Thoracic aorta (tissue), 2 donors: Measurements from ENCODE around the gene ALK. TPM values are rescaled to one million over a fixed set of nuclear protein-coding genes. Genes with fewer than 3 reads are reported as not detected.

Experiments used
- ATAC-seq: fragments of 150-250 bp; one replicate; pipeline ENCODE4 v1.8.0; 2017; ENCODE audit warnings: low read depth; ENCODE audit not compliant: insufficient number of reproducible peaks, low FRiP score
- DNase-seq: peaks from one replicate; pipeline ENCODE4 v3.0.0-alpha.2; 2020; ENCODE audit warnings: low spot score
- H3K27ac ChIP-seq, 2 donors: fragments of 200-600 bp; sonication (generic); 1 replicate in 1 of 2; 2 replicates in 1 of 2; pipeline ENCODE4 v1.5.1; 2016; ENCODE audit warnings: mild to moderate bottlenecking in 2 of 2, moderate library complexity in 2 of 2
- H3K27me3 ChIP-seq: fragments of 200-600 bp; sonication (generic); replicated peaks from 2 replicates; pipeline ENCODE4 v1.6.0; 2016; ENCODE audit warnings: mild to moderate bottlenecking; ENCODE audit not compliant: insufficient read depth
- H3K36me3 ChIP-seq: fragments of 200-600 bp; sonication (generic); one replicate; pipeline ENCODE4 v1.5.1; 2016
- H3K4me1 ChIP-seq, 2 donors: fragments of 200-600 bp; sonication (generic); 1 replicate in 1 of 2; 2 replicates in 1 of 2; pipeline versions ENCODE4 v1.5.1 to v1.6.0; 2016; ENCODE audit warnings: low read depth in 2 of 2, mild to moderate bottlenecking in 1 of 2; ENCODE audit not compliant: control insufficient read depth in 1 of 2
- H3K4me3 ChIP-seq: fragments of 200-600 bp; sonication (generic); 2 replicates; pipeline ENCODE4 v1.5.1; 2016; ENCODE audit warnings: mild to moderate bottlenecking
- H3K9me3 ChIP-seq: fragments of 200-600 bp; sonication (generic); 2 replicates; pipeline ENCODE4 v1.5.1; 2016
- total RNA-seq, 2 donors: library from RNA; depleted of rRNA; stranded (reverse); fragments of >200 nt; gene quantifications; one replicate each; pipeline versions ENCODE4 v1.1.0 to v1.2.3, GENCODE V29; 2016
- TF ChIP-seq, protein P1 (sequence below): fragments of 200-600 bp; sonication (generic); IDR thresholded peaks from one replicate; pipeline ENCODE4 v1.5.1; 2019; ENCODE audit warnings: antibody characterized with exemption

Gene ALK
- total RNA-seq, 2 donors from 2014 or later: 2.0 TPM; not detected in 1

DNA sequence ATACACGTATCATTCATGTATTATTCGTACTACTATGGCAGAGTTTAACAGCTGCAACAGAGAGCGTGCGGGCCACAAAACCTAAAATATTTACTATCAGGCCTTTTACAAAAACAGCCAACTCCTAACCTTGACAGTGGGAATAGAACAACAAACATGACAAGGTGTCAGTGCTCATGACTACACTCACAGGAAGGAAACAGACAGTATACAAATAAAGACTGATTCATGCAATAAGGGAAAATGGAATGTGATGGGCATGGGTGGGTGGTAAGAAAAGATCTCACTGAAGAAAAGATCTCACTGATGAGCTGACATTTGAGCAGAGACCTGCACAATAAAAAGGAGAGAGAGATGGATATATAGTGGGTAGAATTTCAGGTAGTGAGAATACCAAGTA lies 347.8 kb downstream of the ALK start:
- Histone ChIP-seq H3K27ac (no peak overlapping the region), H3K4me1 (no peaks in the 10 kb centered on the region), H3K27me3 (no peaks in the 10 kb centered on the region), H3K4me3 (no peak overlapping the region), H3K36me3 (no peaks in the 10 kb centered on the region), H3K9me3 (no peaks in the 10 kb centered on the region)
- TF ChIP-seq, protein P1, sequence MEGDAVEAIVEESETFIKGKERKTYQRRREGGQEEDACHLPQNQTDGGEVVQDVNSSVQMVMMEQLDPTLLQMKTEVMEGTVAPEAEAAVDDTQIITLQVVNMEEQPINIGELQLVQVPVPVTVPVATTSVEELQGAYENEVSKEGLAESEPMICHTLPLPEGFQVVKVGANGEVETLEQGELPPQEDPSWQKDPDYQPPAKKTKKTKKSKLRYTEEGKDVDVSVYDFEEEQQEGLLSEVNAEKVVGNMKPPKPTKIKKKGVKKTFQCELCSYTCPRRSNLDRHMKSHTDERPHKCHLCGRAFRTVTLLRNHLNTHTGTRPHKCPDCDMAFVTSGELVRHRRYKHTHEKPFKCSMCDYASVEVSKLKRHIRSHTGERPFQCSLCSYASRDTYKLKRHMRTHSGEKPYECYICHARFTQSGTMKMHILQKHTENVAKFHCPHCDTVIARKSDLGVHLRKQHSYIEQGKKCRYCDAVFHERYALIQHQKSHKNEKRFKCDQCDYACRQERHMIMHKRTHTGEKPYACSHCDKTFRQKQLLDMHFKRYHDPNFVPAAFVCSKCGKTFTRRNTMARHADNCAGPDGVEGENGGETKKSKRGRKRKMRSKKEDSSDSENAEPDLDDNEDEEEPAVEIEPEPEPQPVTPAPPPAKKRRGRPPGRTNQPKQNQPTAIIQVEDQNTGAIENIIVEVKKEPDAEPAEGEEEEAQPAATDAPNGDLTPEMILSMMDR: no peak
- ATAC-seq (no peak), DNase-seq (no peak)

DNA sequence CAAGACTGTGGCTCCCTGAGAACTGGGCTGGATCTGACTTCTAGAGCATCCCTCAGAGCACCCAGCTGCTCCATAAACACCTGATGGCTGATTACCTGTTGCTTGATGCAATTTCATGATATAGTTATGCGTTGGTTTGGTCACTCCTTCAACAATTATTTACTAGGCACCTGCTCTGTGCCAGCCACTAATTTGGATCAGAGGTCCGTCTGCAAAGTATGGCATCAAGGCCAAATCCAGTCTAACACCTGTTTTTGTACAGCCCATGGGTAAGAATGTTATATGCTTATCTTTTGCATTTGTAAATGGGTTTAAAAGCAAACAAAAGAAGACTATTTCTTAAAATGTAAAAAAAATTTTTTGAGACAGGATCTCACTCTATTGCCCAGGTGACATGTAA lies 348.2 kb downstream of the ALK start:
- DNase-seq: no peak
- Histone ChIP-seq H3K4me1 (no peaks in the 10 kb centered on the region), H3K27ac (no peak overlapping the region), H3K9me3 (no peaks in the 10 kb centered on the region), H3K4me3 (no peak overlapping the region), H3K36me3 (no peaks in the 10 kb centered on the region), H3K27me3 (no peaks in the 10 kb centered on the region)
- TF ChIP-seq, protein P1: no peak
- no peak for ATAC-seq

DNA sequence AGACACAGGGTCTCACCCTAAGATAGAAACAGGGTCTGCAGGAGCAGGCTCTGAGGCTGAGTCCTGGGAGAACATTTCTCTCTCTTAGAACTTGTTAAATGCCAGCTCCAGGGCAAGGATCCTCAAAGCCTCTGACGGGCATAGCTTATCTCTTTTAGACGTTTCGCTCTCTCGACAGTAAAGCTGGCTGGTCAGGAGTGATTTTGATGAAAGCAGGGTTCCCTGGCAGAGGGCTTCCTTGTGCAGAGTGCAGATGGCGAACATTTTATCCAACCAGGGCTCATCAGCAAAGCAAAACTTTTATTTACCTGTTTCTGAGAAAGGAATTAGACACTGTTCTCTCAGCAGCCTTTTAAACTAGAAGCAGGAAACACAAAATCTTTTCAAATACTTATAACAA lies 350.8 kb downstream of the ALK start:
- no peak for DNase-seq
- H3K36me3 ChIP-seq: no peaks in the 10 kb centered on the region
- TF ChIP-seq, protein P1: no peak
- no peak overlapping the region for H3K27ac ChIP-seq
- H3K4me3 ChIP-seq: no peak overlapping the region
- ATAC-seq: no peak
- no peaks in the 10 kb centered on the region for H3K27me3 ChIP-seq
- no peaks in the 10 kb centered on the region for H3K4me1 ChIP-seq
- no peaks in the 10 kb centered on the region for H3K9me3 ChIP-seq

DNA sequence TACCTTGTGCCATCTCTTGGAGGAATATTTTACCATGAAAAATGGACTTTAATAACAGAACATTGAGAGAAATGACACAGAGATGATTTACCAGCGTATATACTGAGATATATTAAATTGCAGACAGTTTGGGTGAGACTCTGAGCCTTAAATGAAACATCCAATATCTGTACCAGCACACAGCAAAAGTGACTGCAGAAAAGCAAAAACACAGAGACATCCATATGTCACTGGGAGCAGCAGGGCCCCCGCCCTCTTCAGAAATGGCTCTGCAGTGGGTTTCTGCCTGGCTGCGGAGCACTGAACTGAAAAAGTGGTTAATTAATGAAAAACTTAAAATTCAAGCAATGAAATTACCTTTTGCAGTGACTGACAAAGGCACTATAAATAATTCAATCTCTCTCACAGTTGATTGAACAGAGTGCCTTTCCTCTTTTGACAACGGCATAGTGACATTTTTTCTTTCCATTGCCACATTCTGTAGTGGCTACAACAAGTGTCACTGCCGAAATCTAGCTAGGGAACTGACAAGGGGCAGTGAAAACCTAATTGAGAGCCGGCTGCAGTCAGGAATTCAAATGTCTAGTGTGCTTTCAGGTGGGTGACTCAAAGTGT lies 353.4 kb downstream of the ALK start:
- Histone ChIP-seq H3K4me3 (no peak overlapping the region), H3K36me3 (no peaks in the 10 kb centered on the region), H3K27ac (no peak overlapping the region), H3K27me3 (no peaks in the 10 kb centered on the region), H3K9me3 (no peaks in the 10 kb centered on the region), H3K4me1 (no peaks in the 10 kb centered on the region)
- ATAC-seq (no peak), DNase-seq (no peak)
- TF ChIP-seq, protein P1: no peak

DNA sequence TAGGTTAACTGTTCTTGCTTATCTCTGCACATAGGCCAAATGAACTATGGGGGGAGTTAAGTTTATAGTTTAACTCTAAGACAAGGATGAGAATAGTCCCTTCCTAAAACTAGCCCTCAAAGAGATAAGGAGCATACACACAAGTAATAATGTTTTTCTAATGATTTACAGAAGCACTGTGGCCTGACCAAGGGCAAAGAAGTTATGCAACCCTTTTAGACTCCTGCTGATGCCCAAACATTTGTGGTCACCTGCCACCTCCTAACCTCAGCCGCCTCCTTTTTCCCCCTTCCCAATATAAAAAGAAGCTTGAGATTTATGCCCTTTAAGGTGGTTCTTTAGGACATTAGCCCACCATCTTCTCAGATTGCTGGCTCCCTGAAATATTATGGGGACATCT lies 357.7 kb downstream of the ALK start:
- DNase-seq (no peak), ATAC-seq (no peak)
- Histone ChIP-seq H3K27me3 (no peaks in the 10 kb centered on the region), H3K4me3 (no peak overlapping the region), H3K36me3 (no peaks in the 10 kb centered on the region), H3K9me3 (no peaks in the 10 kb centered on the region), H3K27ac (no peak overlapping the region), H3K4me1 (no peaks in the 10 kb centered on the region)
- TF ChIP-seq, protein P1: no peak
